Right lobe of liver (tissue), 4 donors: ENCODE measurements around the gene AGL.
"Not testable (repeated sequence)": the region's sequence is repeated elsewhere in the genome, so short reads cannot be mapped to it uniquely, and the experiment has no call there.

Source experiments
- CTCF ChIP-seq, 4 donors: fragments of 200-600 bp in 3 of 4; fragments of 450-650 bp in 1 of 4; IDR thresholded peaks; one replicate each; pipeline versions ENCODE4 v1.5.1 to v1.8.0; 2016 to 2022; ENCODE audit warnings: antibody characterized with exemption in 4 of 4, mild to moderate bottlenecking in 2 of 4
- POLR2A ChIP-seq: fragments of 450-650 bp; IDR thresholded peaks from one replicate; pipeline ENCODE4 v1.6.1; 2017; ENCODE audit warnings: antibody characterized with exemption, mild to moderate bottlenecking
- donor health status: DM: no; HTN: no; CAD: no.
- donor health status: DM: no; HTN: no; CAD: no.
- donor health status: DM: no; HTN: yes; CAD: no.

- TF ChIP-seq CTCF (IDR thresholded peaks at IDR 0.05); POLR2A: not testable (repeated sequence)
Measured at GRCh38 chr1:99959189-99959705, 109.1 kb downstream of the AGL start.
